Nephron progenitor cell (in vitro differentiated cells): ENCODE measurements around the gene IRF7.

Source experiments
- DNase-seq: peaks from one replicate; pipeline ENCODE4 v3.0.0; 2021
- H3K27ac Mint-ChIP-seq: 2 replicates; pipeline ENCODE4 v1.8.0; 2021; ENCODE audit warnings: mild to moderate bottlenecking, moderate library complexity, mixed read lengths
- H3K27me3 Mint-ChIP-seq: 2 replicates; pipeline ENCODE4 v1.8.0; 2021; ENCODE audit warnings: mild to moderate bottlenecking, low read depth, mixed read lengths; ENCODE audit not compliant: poor library complexity
- H3K36me3 Mint-ChIP-seq: 2 replicates; pipeline ENCODE4 v1.8.0; 2021; ENCODE audit warnings: low read depth, mixed read lengths
- H3K4me1 Mint-ChIP-seq: 2 replicates; pipeline ENCODE4 v1.8.0; 2021; ENCODE audit warnings: mixed read lengths
- H3K4me3 Mint-ChIP-seq: 2 replicates; pipeline ENCODE4 v1.8.0; 2021; ENCODE audit warnings: mild to moderate bottlenecking, moderate library complexity, mixed read lengths
- H3K9me3 Mint-ChIP-seq: 2 replicates; pipeline ENCODE4 v1.8.0; 2021; ENCODE audit warnings: mild to moderate bottlenecking, moderate library complexity, mixed read lengths
- CTCF ChIP-seq: fragments of 200-600 bp; sonication (generic); IDR thresholded peaks from 2 replicates; pipeline ENCODE4 v1.5.0; 2021; ENCODE audit warnings: antibody characterized with exemption

The IRF7 gene

GRCh38 chr11:616320-617198, 809 bp upstream of the IRF7 start:
- Mint-ChIP-seq H3K4me1 (peaks cover 33% of the 10 kb centered on the region), H3K4me3 (peak overlapping the region; percentile 80), H3K36me3 (peaks cover 7% of the 10 kb centered on the region), H3K27ac (no peak overlapping the region), H3K27me3 (no peaks in the 10 kb centered on the region), H3K9me3 (no peaks in the 10 kb centered on the region)
- DNase-seq: no peak
- TF ChIP-seq CTCF: no peak

GRCh38 chr11:614623-615503, 887 bp downstream of the IRF7 start:
- Mint-ChIP-seq H3K9me3 (no peaks in the 10 kb centered on the region), H3K4me1 (peaks cover 33% of the 10 kb centered on the region), H3K36me3 (peaks cover 12% of the 10 kb centered on the region), H3K4me3 (peak overlapping the region; percentile 80), H3K27me3 (no peaks in the 10 kb centered on the region), H3K27ac (no peak overlapping the region)
- no peak for DNase-seq
- TF ChIP-seq CTCF: no peak

- H3K27me3 Mint-ChIP-seq: no peaks in the 10 kb centered on the region
- H3K4me1 Mint-ChIP-seq: peaks cover 28% of the 10 kb centered on the region
- no peak for TF ChIP-seq CTCF
- H3K4me3 Mint-ChIP-seq: peak overlapping the region; percentile 56
- DNase-seq: no peak
- H3K36me3 Mint-ChIP-seq: peaks cover 12% of the 10 kb centered on the region
- no peak overlapping the region for H3K27ac Mint-ChIP-seq
- no peaks in the 10 kb centered on the region for H3K9me3 Mint-ChIP-seq
Observed at GRCh38 chr11:614021-614622, 1.6 kb downstream of the IRF7 start.

- DNase-seq: peak; percentile 76
- Mint-ChIP-seq H3K9me3 (no peaks in the 10 kb centered on the region), H3K27ac (no peak overlapping the region), H3K4me1 (peaks cover 25% of the 10 kb centered on the region), H3K36me3 (peaks cover 14% of the 10 kb centered on the region), H3K27me3 (no peaks in the 10 kb centered on the region), H3K4me3 (no peak overlapping the region)
- TF ChIP-seq CTCF: no peak
Observed at GRCh38 chr11:613369-613968, 2.3 kb downstream of the IRF7 start.

- peaks cover 17% of the 10 kb centered on the region for H3K36me3 Mint-ChIP-seq
- no peak overlapping the region for H3K4me3 Mint-ChIP-seq
- no peaks in the 10 kb centered on the region for H3K27me3 Mint-ChIP-seq
- no peak for DNase-seq
- no peaks in the 10 kb centered on the region for H3K9me3 Mint-ChIP-seq
- TF ChIP-seq CTCF: no peak
- H3K4me1 Mint-ChIP-seq: peaks cover 23% of the 10 kb centered on the region
- no peak overlapping the region for H3K27ac Mint-ChIP-seq
Observed at GRCh38 chr11:612961-613300, 2.8 kb downstream of the IRF7 start.
